DMS153 treated with DMSO at 0.1 percent for 48 hours (cell line): Measurements from ENCODE around the gene ABCC3.
"Not testable (repeated sequence)": the region's sequence is repeated elsewhere in the genome, so short reads cannot be mapped to it uniquely, and the experiment has no call there.

Experiments used
- DNase-seq: peaks from one replicate; lab custom pipeline; 2025; ENCODE audit not compliant: unreplicated experiment; lab: John Stamatoyannopoulos, UW

Gene ABCC3

GRCh38 chr17:50697663-50698272, 63.1 kb downstream of the ABCC3 start:
- no peak for DNase-seq

GRCh38 chr17:50699410-50699809, 64.7 kb downstream of the ABCC3 start:
- DNase-seq: no peak

- no peak for DNase-seq
These were observed 68.5 kb downstream of the ABCC3 start for GRCh38 chr17:50703162-50703561.

GRCh38 chr17:50707289-50708049, 72.8 kb downstream of the ABCC3 start, which contains the start of gene ANKRD40:
ANKRD40 (minus strand) TSS chr17:50707914; CDS start chr17:50707654, 260 bp downstream.
- peak; percentile 81 for DNase-seq

- peak; percentile 12 for DNase-seq
These were observed 73.6 kb downstream of the ABCC3 start for GRCh38 chr17:50708050-50709000.

- DNase-seq: not testable (repeated sequence)
These were observed 74.4 kb downstream of the ABCC3 start for GRCh38 chr17:50709053-50709452.

GRCh38 chr17:50710025-50710424, 75.3 kb downstream of the ABCC3 start:
- no peak for DNase-seq

GRCh38 chr17:50710650-50711049, 76.0 kb downstream of the ABCC3 start:
- no peak for DNase-seq

GRCh38 chr17:50712641-50713040, 78.0 kb downstream of the ABCC3 start:
- DNase-seq: no peak

- no peak for DNase-seq
These were observed 80.8 kb downstream of the ABCC3 start for GRCh38 chr17:50715471-50715870.

GRCh38 chr17:50719144-50719923, 84.7 kb downstream of the ABCC3 start, which contains the start of gene LUC7L3:
LUC7L3 (plus strand) TSS chr17:50719603; CDS start chr17:50719733, 130 bp downstream.
- peak; percentile 90 for DNase-seq

- DNase-seq: no peak
These were observed 85.5 kb downstream of the ABCC3 start for GRCh38 chr17:50719924-50720794.

- no peak for DNase-seq
These were observed 86.7 kb downstream of the ABCC3 start for GRCh38 chr17:50721194-50722010.

- DNase-seq: no peak
These were observed 88.1 kb downstream of the ABCC3 start for GRCh38 chr17:50722746-50723145.

- not testable (repeated sequence) for DNase-seq
These were observed 89.9 kb downstream of the ABCC3 start for GRCh38 chr17:50724622-50725021.

GRCh38 chr17:50725769-50726655, 91.3 kb downstream of the ABCC3 start:
- no peak for DNase-seq

- DNase-seq: no peak
These were observed 93.4 kb downstream of the ABCC3 start for GRCh38 chr17:50728112-50728429.
